ENCODE measurements around the gene APP. TPM values are rescaled to one million over a fixed set of nuclear protein-coding genes. Genes with fewer than 3 reads are reported as not detected.

Gene APP
- total and polyA plus RNA-seq, 2 of the 13 experiments (the other 11 are each of a cell fraction or from before 2014, with no cell fraction given): 70.6 to 262 TPM

GRCh38 chr21:25967181-25967900 is 203.2 kb downstream of the APP start:
- Histone ChIP-seq H3K27ac (ENCODE audit: extremely low read length, insufficient read depth, low read length) (no peak overlapping the region), H3K9me3 (ENCODE audit: low read length) (no peaks in the 10 kb centered on the region), H3K79me2 (ENCODE audit: insufficient read depth, low read length) (no peaks in the 10 kb centered on the region), H3K4me2 (ENCODE audit: low read depth, low read length) (no peak overlapping the region), H3K4me1 (ENCODE audit: insufficient read depth, low read length) (no peaks in the 10 kb centered on the region), H3K9ac (ENCODE audit: insufficient read depth, low read depth, low read length) (no peak overlapping the region), H3K27me3 (ENCODE audit: control insufficient read depth in 1 of 2, insufficient read depth in 2 of 2, low read length in 2 of 2) (no peaks in the 10 kb centered on the region; a peak in 1 of 5 replicates), H3K4me3 (replicated peaks in 1 of 3; ENCODE audit: insufficient read depth in 1 of 3, low read depth in 2 of 3, low read length in 3 of 3) (no peak overlapping the region), H3K36me3 (replicated peaks in 1 of 2; ENCODE audit: control insufficient read depth in 1 of 2, insufficient read depth in 2 of 2, low read length in 2 of 2) (peaks cover 0 to 2% of the 10 kb centered on the region in 2 experiments; a peak in 2 of 5 replicates), H4K20me1 (ENCODE audit: insufficient read depth, low read length) (no peaks in the 10 kb centered on the region), H2AFZ (ENCODE audit: low read length) (no peak overlapping the region)
- 51% methylated on average over 4 of the region's 4 CpGs for WGBS (ENCODE audit: low lambda C conversion rate)
- in situ Hi-C loops (cut with HindIII; ENCODE audit: extremely low pct_ligation_motif_present, low pct_unique_long_range_greater_than_20kb): no loop called here
- no peak for TF ChIP-seq ZNF547 (CRISPR knock-in tag; IDR thresholded peaks at IDR 0.05)
- no peak for TF ChIP-seq MXD4 (CRISPR knock-in tag; IDR thresholded peaks at IDR 0.05)
- no peak for TF ChIP-seq JDP2 (CRISPR knock-in tag; IDR thresholded peaks at IDR 0.05; ENCODE audit: borderline replicate concordance)
- TF ChIP-seq RORA (CRISPR knock-in tag; IDR thresholded peaks at IDR 0.05): no peak
- no peak for TF ChIP-seq ZNF780A (CRISPR knock-in tag; IDR thresholded peaks at IDR 0.05)
- TF ChIP-seq ZNF670 (CRISPR knock-in tag; IDR thresholded peaks at IDR 0.05; ENCODE audit: borderline replicate concordance): no peak
- no peak for TF ChIP-seq ZNF441 (CRISPR knock-in tag; IDR thresholded peaks at IDR 0.05; ENCODE audit: borderline replicate concordance)
- DNase-seq (ENCODE audit: low spot score) (no peak), FAIRE-seq (no peak), ATAC-seq (no peak)
- intact Hi-C loops (cut with micrococcal nuclease; ENCODE audit: unreplicated experiment): no loop called here
- ChIA-PET CTCF (ENCODE audit: low intra/inter-chr PET ratio, low total read pairs) (no interaction called here), POLR2A (no interaction called here)
- no TSS peak for BruUV-seq (replicated peaks)

GRCh38 chr21:25965951-25966707 is 204.4 kb downstream of the APP start:
- no peak for DNase-seq (ENCODE audit: low spot score)
- Histone ChIP-seq H3K79me2 (ENCODE audit: insufficient read depth, low read length) (no peaks in the 10 kb centered on the region), H3K9me3 (ENCODE audit: low read length) (no peaks in the 10 kb centered on the region), H3K27me3 (ENCODE audit: control insufficient read depth in 1 of 2, insufficient read depth in 2 of 2, low read length in 2 of 2) (no peaks in the 10 kb centered on the region; a peak in 1 of 5 replicates), H3K4me3 (replicated peaks in 1 of 3; ENCODE audit: insufficient read depth in 1 of 3, low read depth in 2 of 3, low read length in 3 of 3) (no peak overlapping the region), H3K36me3 (replicated peaks in 1 of 2; ENCODE audit: control insufficient read depth in 1 of 2, insufficient read depth in 2 of 2, low read length in 2 of 2) (no peaks in the 10 kb centered on the region; a peak in 2 of 5 replicates), H3K4me1 (ENCODE audit: insufficient read depth, low read length) (no peaks in the 10 kb centered on the region), H2AFZ (ENCODE audit: low read length) (no peak overlapping the region), H3K4me2 (ENCODE audit: low read depth, low read length) (no peak overlapping the region), H3K27ac (ENCODE audit: extremely low read length, insufficient read depth, low read length) (no peak overlapping the region), H3K9ac (ENCODE audit: insufficient read depth, low read depth, low read length) (no peak overlapping the region), H4K20me1 (ENCODE audit: insufficient read depth, low read length) (no peaks in the 10 kb centered on the region)
- TF ChIP-seq ZNF557 (CRISPR knock-in tag; IDR thresholded peaks at IDR 0.05) (no peak), ZNF256 (CRISPR knock-in tag; conservative IDR thresholded peaks at IDR 0.05) (no peak), ZMYM4 (CRISPR knock-in tag; IDR thresholded peaks at IDR 0.05) (no peak), ZNF891 (CRISPR knock-in tag; IDR thresholded peaks at IDR 0.05) (no peak), BCL6 (CRISPR knock-in tag; IDR thresholded peaks at IDR 0.05) (no peak), KDM1A (CRISPR knock-in tag; IDR thresholded peaks at IDR 0.05) (no peak), ZFP37 (CRISPR knock-in tag; IDR thresholded peaks at IDR 0.05; ENCODE audit: borderline replicate concordance) (no peak), ARNTL (CRISPR knock-in tag; IDR thresholded peaks at IDR 0.05) (no peak), HES4 (CRISPR knock-in tag; IDR thresholded peaks at IDR 0.05; ENCODE audit: borderline replicate concordance) (no peak), ZNF143 (CRISPR knock-in tag; IDR thresholded peaks at IDR 0.05) (no peak), ZNF430 (CRISPR knock-in tag; IDR thresholded peaks at IDR 0.05) (no peak)
- ATAC-seq: no peak
- POLR2A ChIA-PET: no interaction called here
- BruUV-seq (replicated peaks): no TSS peak
- WGBS (ENCODE audit: low lambda C conversion rate): 54% methylated on average over 3 of the region's 3 CpGs
- CTCF ChIA-PET (ENCODE audit: low intra/inter-chr PET ratio, low total read pairs): no interaction called here
- in situ Hi-C loops (cut with HindIII; ENCODE audit: extremely low pct_ligation_motif_present, low pct_unique_long_range_greater_than_20kb): no loop called here
- FAIRE-seq: no peak
- intact Hi-C loops (cut with micrococcal nuclease; ENCODE audit: unreplicated experiment): no loop called here

Data from HepG2 (cell line).